HG03039 (cell line): ENCODE data around the gene TAF13.
"Not testable (repeated sequence)": the region's sequence is repeated elsewhere in the genome, so short reads cannot be mapped to it uniquely, and the experiment has no call there.

Experiments
- ATAC-seq: cut with Tn5 transposase; IDR thresholded peaks from one replicate; pipeline ENCODE4 v1.9.1; 2021; ENCODE audit warnings: mild to moderate bottlenecking, moderate library complexity; ENCODE audit not compliant: unreplicated experiment

Gene TAF13

DNA sequence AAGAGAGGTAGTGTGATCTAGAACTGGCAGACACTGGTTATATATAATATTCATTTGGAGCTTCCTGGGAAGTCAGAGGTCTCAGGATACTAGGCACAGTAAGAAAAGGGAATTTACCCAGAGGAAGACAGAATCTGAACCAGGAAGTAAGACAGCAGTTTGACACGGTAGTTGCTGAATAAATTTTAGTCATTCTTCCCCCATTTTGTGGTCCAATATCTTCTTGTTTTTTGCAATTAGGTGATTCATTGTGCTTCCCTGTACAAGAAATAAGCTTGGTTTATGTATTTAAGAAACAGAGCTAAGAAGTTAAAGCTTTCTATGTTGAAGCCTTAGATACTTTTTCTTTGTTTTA lies 16.0 kb upstream of the TAF13 start:
- no peak for ATAC-seq

DNA sequence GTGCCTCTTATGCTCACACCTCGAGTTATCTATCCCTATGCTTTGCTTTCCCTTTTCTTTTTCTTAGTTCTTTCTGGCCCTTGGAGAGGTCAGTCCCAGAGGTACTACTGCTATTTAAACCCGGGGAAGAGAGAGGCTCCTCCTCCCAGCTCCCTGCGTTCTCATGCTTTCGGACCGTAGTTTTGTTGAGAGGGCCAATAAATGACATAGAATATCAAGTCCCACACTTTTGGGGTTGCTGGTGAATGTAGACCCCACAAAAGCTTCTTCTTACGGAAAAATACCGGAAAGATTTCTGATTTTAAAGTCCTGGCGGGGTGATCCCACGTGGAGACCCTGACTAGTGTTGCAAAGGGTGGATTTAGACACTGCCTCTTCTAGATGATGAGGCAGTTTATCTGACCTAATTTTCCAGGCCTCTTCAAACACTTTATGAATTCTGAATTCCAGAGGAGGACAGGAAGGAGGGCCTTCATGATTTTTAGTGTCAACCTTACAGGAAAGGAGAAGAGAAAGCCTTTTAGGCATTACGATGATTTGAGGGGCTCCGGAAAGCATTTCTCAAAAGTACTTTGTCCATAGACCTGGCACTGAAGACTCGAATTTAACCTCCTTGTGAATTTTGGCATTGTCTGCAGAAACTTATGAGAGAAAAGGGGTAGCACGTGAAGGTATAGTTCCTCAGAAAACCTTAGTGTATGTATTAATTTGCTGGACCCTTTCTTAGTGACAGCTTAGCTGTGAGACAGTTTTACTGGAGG lies 15.5 kb upstream of the TAF13 start:
- ATAC-seq, result peak; percentile 38

DNA sequence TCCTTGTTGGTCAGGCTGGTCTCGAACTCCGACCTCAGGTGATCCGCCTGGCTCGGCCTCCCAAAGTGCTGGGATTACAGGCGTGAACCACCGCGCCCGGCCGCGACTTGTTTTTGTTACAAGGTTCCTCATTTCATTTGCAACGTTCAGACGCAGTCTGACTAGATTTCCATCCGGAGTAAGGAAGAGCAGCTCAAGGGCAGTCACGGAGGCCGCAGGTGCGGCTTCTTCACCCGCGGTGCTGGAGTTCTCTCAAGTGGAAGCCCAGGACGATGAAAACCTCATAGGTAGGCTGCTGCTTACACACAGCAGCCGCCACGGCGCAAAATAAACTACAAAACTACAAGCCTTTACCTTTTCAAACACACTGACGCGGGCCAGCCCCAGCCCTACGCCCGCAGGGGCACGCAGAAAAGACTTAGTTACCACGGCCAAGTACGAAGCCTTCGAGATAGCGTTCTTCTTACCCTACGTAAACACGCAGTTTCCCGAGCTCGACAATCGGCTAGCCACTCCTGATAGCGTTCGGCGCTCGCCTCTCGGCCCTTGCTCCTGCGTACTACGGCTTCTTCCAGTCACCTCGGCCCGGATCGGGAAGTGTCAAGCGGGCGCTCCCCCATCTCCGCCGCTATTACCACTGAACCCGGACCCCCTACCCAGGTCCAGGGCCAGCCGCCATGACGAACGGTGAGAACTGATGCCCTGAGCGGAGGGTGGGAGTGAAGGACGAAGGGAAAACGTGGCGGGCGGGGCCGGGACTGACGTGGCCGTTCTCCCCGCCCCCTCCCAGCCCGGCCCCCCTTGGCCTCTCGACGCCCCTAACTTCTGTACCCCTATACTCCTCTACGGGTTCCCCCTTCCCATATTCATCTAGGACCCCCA lies 14.6 kb upstream of the TAF13 start, which contains the start of gene TMEM167B:
Gene TMEM167B, plus strand, starts transcription at position 569 of the 882 bp plus-strand sequence. Its CDS starts 109 bp downstream, at position 678.
- ATAC-seq, result peak; percentile 92

DNA sequence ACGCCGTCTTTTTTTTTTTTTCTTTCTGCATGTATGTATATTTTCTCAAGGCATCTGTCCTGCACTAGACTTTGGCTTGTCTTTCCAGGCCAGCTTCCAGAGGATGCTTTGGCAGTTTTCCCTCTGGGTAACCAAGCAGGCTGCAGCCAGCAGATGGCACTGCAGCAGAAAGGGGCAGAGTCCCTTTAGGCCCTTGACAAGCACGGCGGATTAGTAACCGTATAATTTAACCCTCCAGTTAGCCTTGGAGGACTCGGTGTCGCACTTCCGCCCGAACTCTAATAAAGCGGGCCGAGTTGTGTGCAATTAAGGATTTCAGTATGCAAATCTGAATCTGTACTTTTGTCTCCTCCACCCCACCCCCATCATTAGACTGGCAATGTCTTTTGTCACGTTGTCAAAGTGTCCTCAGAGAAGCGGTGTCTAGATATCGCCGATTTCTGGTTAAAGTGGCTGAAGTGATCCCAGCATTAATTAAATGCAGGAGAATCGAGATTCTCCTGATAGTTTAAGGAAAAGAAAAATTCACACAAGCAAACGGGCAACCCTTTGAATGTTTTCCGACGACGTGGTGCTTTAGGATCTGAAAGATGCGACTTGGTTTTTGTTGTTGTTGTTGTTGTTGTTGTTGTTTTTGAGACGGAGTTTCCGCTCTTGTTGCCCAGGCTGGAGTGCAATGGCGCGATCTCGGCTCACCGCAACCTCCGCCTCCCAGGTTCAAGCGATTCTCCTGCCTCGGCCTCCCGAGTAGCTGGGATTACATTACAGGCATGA lies 13.6 kb upstream of the TAF13 start:
- ATAC-seq, result no peak

DNA sequence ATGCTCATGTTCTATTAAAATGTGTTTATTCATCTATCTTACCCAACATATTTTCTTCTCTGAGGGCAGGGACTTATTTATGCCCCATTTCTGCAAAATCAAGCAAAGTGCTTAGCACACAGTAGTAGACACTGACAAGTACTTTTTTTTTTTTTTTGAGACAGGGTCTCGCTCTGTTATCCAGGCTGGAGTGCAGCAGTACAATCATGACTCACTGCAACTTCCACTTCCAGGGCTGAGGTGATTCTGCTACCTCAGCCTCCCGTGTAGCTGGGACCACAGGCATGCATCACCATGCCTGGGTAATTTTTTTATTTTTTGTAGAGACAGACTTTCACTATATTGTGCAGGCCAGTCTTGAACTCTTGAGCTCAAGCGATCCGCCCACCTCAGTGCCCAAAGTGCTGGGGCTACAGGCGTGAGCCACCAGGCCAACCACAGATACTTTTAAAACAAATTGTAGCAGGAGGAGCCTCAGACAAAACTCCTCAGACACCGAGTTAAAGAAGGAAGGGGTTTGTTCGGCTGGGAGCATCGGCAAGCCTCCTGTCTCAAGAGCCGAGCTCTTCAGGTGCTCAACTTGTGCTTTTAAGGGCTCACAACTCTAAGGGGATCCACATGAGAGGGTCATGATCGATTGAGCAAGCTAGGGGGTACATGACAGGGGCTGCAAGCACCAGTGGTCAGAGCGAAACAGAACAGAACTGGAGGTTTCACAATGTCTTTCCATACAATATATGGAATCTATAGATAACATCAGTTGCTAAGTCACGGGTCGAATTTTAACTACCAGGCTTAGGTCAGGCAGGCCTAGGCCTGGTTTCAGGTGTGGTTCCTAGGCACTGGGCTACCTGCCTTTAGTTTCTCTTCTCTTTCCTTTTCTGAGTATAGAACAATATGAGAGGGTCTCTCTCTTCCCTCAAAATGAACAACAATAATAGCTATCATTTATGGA lies 9.0 kb upstream of the TAF13 start:
- ATAC-seq, result no peak

GRCh38 chr1:109083923-109084322 lies 8.1 kb upstream of the TAF13 start:
- ATAC-seq, result no peak

DNA sequence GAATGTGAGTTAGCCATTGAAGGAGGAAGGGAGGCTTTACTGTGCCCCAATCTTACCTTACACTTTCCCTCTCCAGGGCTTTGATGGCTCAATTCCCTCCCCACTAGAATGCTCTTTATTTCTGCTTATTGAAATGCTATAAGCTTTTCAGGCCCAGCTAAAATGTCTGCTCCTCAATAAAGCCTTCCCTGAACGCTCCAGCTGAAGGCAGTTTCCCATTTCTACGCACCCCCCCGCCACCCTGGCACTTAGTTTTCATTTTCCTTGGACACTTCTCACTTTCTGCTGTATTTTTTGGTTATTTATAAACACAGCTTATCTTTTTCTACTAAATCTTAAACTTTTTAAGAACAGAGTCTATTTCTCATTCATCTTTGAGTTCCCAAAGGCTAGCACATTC lies 7.7 kb upstream of the TAF13 start:
- ATAC-seq, result no peak

- ATAC-seq, result no peak
Observed at GRCh38 chr1:109080441-109081082, 4.8 kb upstream of the TAF13 start.

DNA sequence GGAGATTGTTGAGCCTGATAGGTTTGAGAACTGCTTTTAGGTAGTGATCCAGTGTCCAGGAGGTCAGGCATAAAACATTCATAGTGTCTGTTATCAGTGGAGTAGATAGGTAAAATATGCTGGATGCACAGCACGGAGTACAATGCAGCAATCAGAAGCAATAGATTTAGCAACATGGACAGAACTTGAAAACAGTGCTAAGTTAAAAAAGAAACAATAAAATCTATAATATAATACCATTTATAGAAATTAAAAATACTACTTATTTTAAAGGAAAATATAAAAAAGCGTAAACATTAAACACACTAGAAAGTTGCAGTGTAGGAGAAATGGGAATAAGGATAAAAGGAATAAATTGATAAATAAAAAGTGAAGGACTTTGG lies 3.4 kb upstream of the TAF13 start:
- no peak for ATAC-seq

DNA sequence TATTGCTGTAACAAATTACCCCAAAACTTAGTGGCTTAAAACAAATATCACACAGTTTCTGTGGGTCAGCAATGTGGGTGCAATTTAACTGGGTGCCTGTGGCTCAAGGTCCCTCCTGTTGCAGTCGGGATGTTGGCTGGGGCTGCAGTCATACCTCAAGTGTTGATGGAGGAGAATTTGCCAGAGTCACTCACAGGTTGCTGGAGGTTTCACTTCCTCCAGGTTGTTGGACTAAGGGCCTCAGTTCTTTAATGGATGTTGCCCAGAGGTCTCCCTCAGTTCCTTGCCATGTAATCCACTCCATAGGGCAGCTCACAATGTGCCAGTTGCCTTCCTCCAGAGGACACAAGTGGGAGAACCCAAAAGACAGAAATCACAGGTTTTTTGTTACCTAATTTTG lies 2.5 kb upstream of the TAF13 start:
- ATAC-seq, result no peak

DNA sequence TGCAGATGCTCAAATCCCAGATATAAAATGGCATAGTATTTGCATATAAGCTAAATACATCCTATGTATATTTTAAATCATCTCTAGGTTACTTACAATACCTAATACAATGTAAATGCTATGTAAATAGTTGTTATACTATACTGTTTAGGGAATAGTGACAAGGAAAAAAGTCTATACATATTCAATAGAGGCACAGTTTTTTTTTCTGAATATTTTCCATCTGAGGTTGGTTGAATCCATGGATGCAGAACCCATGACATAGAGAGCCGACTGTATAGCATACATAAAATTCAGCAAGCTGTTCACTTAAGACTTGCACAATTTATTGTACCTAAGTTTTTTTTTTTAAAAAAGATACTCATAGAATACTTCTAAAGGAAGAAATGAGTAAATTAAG lies 6.5 kb downstream of the TAF13 start:
- ATAC-seq, result no peak

DNA sequence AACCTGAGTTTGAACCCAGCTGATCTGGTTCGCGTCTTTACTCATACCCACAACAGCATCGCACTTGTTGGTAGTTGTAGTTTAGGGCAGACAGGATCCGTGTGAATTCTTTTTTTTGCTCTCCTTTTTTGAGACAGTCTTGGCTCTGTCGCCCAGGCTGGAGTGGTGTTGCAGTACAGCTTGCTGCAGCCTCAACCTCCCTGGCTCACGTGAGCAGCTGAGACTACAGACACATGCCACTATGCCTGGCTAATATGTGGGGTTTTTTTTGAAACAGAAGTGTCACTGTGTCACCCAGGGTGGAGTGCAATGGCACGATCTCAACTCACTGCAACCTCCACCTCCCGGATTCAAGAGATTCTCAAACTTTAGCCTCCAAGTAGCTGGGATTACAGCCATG lies 7.9 kb downstream of the TAF13 start:
- ATAC-seq, result no peak

DNA sequence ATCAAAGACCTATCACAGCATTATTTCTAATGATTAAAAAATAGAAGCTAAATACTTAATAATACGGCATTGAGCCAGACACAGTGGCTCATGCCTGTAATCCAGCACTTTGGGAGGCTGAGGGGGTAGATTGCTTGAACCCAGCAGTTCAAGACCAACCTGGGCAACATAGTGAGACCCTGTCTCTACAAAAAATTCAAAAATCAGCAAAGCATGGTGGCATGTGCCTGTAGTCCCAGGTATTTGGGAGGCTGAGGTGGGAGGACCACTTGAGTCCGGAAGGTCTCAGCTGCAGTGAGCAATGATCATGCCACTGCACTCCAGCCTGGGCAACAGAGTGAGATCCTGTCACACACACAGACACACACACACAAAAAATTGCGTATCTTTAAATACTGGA lies 10.7 kb downstream of the TAF13 start:
- ATAC-seq, result no peak

- no peak for ATAC-seq
Observed at GRCh38 chr1:109061183-109061582, 14.6 kb downstream of the TAF13 start.

- ATAC-seq, result no peak
Observed at GRCh38 chr1:109060707-109061106, 15.1 kb downstream of the TAF13 start.

- no peak for ATAC-seq
Observed at GRCh38 chr1:109059026-109059425, 16.8 kb downstream of the TAF13 start.

DNA sequence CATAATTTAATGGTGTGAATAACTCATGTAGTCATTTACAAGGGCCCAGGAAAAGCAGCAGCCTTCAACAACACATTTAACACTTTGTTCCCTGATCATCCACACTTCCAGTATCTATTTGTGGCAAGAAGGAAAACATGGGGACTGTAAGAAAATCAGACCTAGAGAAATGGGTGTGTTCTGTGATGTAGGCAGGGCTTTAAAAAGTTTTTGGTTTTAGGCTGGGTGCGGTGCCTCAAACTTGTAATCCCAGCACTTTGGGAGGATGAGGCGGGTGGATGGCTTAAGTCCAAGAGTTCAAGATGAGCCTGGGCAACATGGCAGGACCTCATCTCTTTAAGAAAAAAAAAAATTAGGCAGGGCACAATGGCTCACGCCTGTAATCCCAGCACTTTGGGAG lies 19.7 kb downstream of the TAF13 start:
- no peak for ATAC-seq

GRCh38 chr1:109052145-109052544 lies 23.7 kb downstream of the TAF13 start:
- ATAC-seq, result not testable (repeated sequence)

DNA sequence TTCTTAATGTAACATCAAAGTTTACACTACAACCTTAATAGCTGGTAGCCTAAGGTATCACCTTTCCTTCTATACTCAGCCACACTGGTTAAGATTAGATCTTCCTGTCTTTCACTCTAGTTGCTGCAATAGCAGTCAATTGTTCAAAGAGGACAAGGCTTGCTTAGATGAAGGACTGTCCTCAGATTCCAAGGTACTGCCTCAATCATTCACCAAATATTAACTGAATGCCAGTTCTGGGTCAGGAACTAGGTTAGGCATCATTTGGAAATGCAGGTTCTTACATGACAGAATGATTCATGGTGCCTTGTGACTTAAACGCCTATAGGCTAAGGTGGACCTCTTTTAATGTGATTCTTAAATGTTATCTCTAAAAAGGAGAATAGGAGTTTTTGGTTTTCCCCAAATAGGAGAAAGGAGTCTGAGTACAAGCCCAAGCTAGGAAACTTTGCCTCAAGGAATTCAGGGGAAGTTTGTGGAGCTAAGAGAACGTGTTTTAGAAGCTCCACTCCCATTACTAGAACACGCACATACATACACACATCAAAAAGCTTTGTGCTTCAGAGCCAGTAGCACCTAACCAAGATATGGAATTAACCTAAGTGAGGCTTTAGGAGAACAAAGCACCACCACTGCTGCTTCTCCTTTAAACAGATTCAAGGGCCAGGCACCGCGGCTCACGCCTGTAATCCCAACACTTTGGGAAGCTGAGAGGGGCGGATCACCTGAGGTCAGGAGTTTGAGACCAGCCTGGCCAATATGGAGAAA lies 25.4 kb downstream of the TAF13 start:
- no peak for ATAC-seq
